ENCODE data around the gene HIPK2.

HIPK2 gene

GRCh38 chr7:139777948-139778841, at the start of gene HIPK2:
TSS of gene HIPK2 (minus strand) at chr7:139777998. CDS start at chr7:139777623, 375 bp downstream.
- DNase-seq (ENCODE audit: low read depth in 2 of 2), result peak; percentile 60 to 63

GRCh38 chr7:139827042-139827441, 49.2 kb upstream of the HIPK2 start:
- DNase-seq (ENCODE audit: low read depth in 2 of 2), result no peak

- no peak for DNase-seq (ENCODE audit: low read depth in 2 of 2)
Measured at GRCh38 chr7:139825666-139826290, 48.0 kb upstream of the HIPK2 start.

GRCh38 chr7:139823959-139824521, 46.2 kb upstream of the HIPK2 start:
- no peak for DNase-seq (ENCODE audit: low read depth in 2 of 2)

GRCh38 chr7:139822855-139823254, 45.1 kb upstream of the HIPK2 start:
- no peak for DNase-seq (ENCODE audit: low read depth in 2 of 2)

GRCh38 chr7:139821349-139822105, 43.7 kb upstream of the HIPK2 start:
- DNase-seq (ENCODE audit: low read depth in 2 of 2), result no peak

- no peak for DNase-seq (ENCODE audit: low read depth in 2 of 2)
Measured at GRCh38 chr7:139820089-139820488, 42.3 kb upstream of the HIPK2 start.

GRCh38 chr7:139817249-139817648, 39.5 kb upstream of the HIPK2 start:
- no peak for DNase-seq (ENCODE audit: low read depth in 2 of 2)

- DNase-seq (ENCODE audit: low read depth in 2 of 2), result no peak
Measured at GRCh38 chr7:139813689-139814088, 35.9 kb upstream of the HIPK2 start.

GRCh38 chr7:139813151-139813550, 35.4 kb upstream of the HIPK2 start:
- no peak for DNase-seq (ENCODE audit: low read depth in 2 of 2)

GRCh38 chr7:139811066-139811465, 33.3 kb upstream of the HIPK2 start:
- DNase-seq (ENCODE audit: low read depth in 2 of 2), result no peak

- DNase-seq (ENCODE audit: low read depth in 2 of 2), result no peak
Measured at GRCh38 chr7:139808846-139809442, 31.1 kb upstream of the HIPK2 start.

GRCh38 chr7:139808427-139808826, 30.6 kb upstream of the HIPK2 start:
- DNase-seq (ENCODE audit: low read depth in 2 of 2), result no peak

- no peak for DNase-seq (ENCODE audit: low read depth in 2 of 2)
Measured at GRCh38 chr7:139807009-139807408, 29.2 kb upstream of the HIPK2 start.

GRCh38 chr7:139804571-139804970, 26.8 kb upstream of the HIPK2 start:
- no peak for DNase-seq (ENCODE audit: low read depth in 2 of 2)

- no peak for DNase-seq (ENCODE audit: low read depth in 2 of 2)
Measured at GRCh38 chr7:139799586-139799985, 21.8 kb upstream of the HIPK2 start.

- no peak for DNase-seq (ENCODE audit: low read depth in 2 of 2)
Measured at GRCh38 chr7:139798892-139799291, 21.1 kb upstream of the HIPK2 start.

- DNase-seq (ENCODE audit: low read depth in 2 of 2), result no peak
Measured at GRCh38 chr7:139798221-139798620, 20.4 kb upstream of the HIPK2 start.

- no peak for DNase-seq (ENCODE audit: low read depth in 2 of 2)
Measured at GRCh38 chr7:139797607-139798006, 19.8 kb upstream of the HIPK2 start.

GRCh38 chr7:139791316-139791715, 13.5 kb upstream of the HIPK2 start:
- no peak for DNase-seq (ENCODE audit: low read depth in 2 of 2)

GRCh38 chr7:139784648-139785047, 6.8 kb upstream of the HIPK2 start:
- no peak for DNase-seq (ENCODE audit: low read depth in 2 of 2)
